ENCODE data around the gene CDK14.
A peak's percentile ranks its signal among the peaks of the same experiment; 100 is the strongest.

The CDK14 gene

DNA sequence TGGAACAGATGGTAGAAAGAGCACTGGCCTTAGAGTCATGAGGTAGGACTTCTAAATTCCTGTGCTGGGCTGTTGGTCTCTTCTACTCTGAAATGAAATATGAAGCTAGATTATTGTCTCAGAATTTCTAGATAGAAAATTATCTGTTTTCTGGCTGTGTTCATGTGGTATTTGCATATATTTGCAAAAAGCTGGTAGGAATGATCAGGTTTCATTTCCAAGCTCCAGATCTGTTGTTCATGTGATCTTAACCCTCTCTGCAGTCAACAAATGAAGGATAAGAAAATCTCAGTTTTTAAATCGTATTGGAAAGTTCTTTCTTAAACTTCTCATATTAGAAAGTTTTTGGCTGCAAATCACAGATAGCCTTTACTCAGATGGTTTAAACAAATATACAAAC is 248.3 kb downstream of the CDK14 start:
- in situ Hi-C loops (cut with MboI; ENCODE audit: low pct_unique_long_range_greater_than_20kb, low sequenced_read_pairs, unreplicated experiment), result no loop called here
- DNase-seq (ENCODE audit: low spot score), result no peak
- TF ChIP-seq, protein P1, sequence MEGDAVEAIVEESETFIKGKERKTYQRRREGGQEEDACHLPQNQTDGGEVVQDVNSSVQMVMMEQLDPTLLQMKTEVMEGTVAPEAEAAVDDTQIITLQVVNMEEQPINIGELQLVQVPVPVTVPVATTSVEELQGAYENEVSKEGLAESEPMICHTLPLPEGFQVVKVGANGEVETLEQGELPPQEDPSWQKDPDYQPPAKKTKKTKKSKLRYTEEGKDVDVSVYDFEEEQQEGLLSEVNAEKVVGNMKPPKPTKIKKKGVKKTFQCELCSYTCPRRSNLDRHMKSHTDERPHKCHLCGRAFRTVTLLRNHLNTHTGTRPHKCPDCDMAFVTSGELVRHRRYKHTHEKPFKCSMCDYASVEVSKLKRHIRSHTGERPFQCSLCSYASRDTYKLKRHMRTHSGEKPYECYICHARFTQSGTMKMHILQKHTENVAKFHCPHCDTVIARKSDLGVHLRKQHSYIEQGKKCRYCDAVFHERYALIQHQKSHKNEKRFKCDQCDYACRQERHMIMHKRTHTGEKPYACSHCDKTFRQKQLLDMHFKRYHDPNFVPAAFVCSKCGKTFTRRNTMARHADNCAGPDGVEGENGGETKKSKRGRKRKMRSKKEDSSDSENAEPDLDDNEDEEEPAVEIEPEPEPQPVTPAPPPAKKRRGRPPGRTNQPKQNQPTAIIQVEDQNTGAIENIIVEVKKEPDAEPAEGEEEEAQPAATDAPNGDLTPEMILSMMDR (IDR thresholded peaks at IDR 0.05; ENCODE audit: extremely low read depth, insufficient read depth, missing control alignments), result no peak

- DNase-seq (ENCODE audit: low spot score), result no peak
- TF ChIP-seq, protein P1 (IDR thresholded peaks at IDR 0.05; ENCODE audit: extremely low read depth, insufficient read depth, missing control alignments), result no peak
- in situ Hi-C loops (cut with MboI; ENCODE audit: low pct_unique_long_range_greater_than_20kb, low sequenced_read_pairs, unreplicated experiment), result no loop called here
Measured at GRCh38 chr7:90846192-90846591, 250.1 kb downstream of the CDK14 start.

DNA sequence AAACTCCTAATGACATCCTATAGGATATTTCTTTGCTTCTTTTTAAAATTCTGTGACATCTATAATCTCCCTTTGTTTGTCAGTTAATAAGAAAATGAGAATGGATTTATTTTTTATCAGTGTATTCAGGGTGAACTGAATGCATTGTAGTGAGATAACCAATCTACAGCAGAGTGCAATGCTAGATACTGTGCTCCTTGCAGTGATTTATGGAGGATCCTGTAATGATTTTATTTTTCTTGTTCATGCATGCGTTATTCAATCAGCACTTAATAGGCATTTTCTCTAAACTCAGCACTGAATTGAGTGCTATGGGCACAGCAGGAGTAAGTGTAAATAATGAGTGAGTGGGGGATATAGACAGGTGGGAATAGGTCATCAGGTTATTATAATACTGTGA is 253.9 kb downstream of the CDK14 start:
- in situ Hi-C loops (cut with MboI; ENCODE audit: low pct_unique_long_range_greater_than_20kb, low sequenced_read_pairs, unreplicated experiment), result no loop called here
- no peak for DNase-seq (ENCODE audit: low spot score)
- TF ChIP-seq, protein P1 (IDR thresholded peaks at IDR 0.05; ENCODE audit: extremely low read depth, insufficient read depth, missing control alignments), result no peak

GRCh38 chr7:90850471-90850870 is 254.3 kb downstream of the CDK14 start:
- in situ Hi-C loops (cut with MboI; ENCODE audit: low pct_unique_long_range_greater_than_20kb, low sequenced_read_pairs, unreplicated experiment), result no loop called here
- no peak for DNase-seq (ENCODE audit: low spot score)
- TF ChIP-seq, protein P1 (IDR thresholded peaks at IDR 0.05; ENCODE audit: extremely low read depth, insufficient read depth, missing control alignments), result no peak

DNA sequence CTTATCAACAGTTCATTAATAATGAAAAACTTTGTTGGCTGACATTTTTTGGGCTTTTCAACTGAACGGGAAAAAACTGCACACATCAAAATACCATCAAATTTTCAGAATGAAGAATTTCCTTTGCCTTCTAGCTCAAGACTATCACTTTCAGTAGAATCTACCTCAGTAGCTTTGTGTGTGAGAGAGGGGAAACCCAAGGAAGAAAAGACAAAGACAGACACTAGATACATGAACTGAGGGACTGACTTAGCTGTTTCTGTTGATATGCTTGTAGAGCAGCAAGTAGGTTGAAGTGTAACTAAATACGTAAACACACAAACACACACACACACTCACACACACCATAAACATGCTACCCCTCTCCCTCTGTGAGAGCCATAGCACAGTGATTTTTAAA is 257.1 kb downstream of the CDK14 start:
- TF ChIP-seq, protein P1 (IDR thresholded peaks at IDR 0.05; ENCODE audit: extremely low read depth, insufficient read depth, missing control alignments), result no peak
- peak; percentile 18 for DNase-seq (ENCODE audit: low spot score)
- in situ Hi-C loops (cut with MboI; ENCODE audit: low pct_unique_long_range_greater_than_20kb, low sequenced_read_pairs, unreplicated experiment), result no loop called here

- TF ChIP-seq, protein P1 (IDR thresholded peaks at IDR 0.05; ENCODE audit: extremely low read depth, insufficient read depth, missing control alignments), result no peak
- in situ Hi-C loops (cut with MboI; ENCODE audit: low pct_unique_long_range_greater_than_20kb, low sequenced_read_pairs, unreplicated experiment), result no loop called here
- no peak for DNase-seq (ENCODE audit: low spot score)
Measured at GRCh38 chr7:90856351-90857070, 260.4 kb downstream of the CDK14 start.
